ENCODE results near the gene COPA.
"Not testable (repeated sequence)": the region's sequence is repeated elsewhere in the genome, so short reads cannot be mapped to it uniquely, and the experiment has no call there.

COPA gene

DNA sequence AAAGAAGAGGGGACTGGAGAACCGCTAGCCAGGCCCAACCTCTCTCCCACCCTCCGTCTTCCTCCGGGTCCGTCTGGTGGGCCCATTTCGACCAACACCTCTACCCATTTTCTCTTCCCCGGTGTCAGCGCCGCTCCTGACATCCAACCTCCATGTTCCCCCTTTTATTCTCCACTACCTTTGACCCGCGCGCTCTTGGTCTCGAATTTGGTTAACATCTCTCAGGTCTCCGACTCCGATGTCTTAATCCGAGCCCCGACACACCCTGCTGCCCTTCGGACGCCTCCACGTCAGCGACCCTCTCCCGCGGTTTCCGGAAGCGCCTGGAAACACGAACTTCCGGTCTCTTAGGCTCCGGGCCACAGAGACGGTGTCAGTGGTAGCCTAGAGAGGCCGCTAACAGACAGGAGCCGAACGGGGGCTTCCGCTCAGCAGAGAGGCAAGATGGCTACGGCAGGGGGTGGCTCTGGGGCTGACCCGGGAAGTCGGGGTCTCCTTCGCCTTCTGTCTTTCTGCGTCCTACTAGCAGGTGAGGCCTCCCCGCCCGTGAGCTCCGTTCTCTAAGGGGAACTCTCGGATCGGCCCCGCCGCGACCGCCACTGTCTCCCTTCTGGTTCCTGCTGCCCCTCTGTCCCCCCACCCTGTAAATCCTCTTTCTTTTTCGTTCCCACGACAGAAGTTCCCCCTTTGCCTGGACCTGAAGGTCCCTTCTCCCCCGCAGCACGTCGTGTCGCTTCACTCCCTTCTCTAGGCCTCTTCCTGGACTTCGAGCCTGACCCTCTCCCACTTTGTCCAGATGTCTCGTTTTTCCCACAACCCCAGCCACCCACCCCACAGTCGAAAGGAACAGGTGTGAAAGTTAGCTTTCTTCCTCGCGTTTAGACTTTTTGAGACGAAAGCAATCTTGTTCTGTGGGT is at the start of gene COPA, which contains the start of gene NCSTN:
COPA (minus strand) TSS at position 298 of the 917 bp plus-strand sequence; CDS start at position 218, 80 bp downstream.
NCSTN (plus strand) TSS at position 431 of the 917 bp plus-strand sequence; CDS start at position 445, 14 bp downstream.
- peak; percentile 100 for DNase-seq

DNA sequence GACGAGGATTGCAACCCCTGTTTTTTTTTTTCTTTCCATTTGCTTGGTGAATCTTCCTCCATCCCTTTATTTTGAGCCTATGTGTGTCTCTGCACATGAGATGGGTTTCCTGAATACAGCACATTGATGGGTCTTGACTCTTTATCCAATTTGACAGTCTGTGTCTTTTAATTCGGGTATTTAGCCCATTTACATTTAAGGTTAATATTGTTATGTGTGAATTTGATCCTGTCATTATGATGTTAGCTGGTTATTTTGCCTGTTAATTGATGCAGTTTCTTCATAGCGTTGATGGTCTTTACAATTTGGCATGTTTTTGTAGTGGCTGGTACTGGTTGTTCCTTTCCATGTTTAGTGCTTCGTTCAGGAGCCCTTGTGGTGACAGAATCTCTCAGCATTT is 45.4 kb upstream of the COPA start:
- not testable (repeated sequence) for DNase-seq

DNA sequence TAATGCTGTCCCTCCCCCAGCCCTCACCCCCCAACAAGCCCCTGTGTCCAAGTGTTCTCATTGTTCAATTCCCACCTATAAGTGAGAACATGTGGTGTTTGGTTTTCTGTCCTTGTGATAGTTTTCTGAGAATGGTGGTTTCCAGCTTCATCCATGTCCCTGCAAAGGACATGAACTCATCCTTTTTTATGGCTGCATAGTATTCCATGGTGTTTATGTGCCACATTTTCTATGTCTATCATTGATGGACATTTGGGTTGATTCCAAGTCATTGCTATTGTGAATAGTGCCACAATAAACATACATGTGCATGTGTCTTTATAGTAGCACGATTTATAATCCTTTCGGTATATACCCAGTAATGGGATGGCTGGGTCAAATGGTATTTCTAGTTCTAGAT is 41.8 kb upstream of the COPA start:
- not testable (repeated sequence) for DNase-seq

DNA sequence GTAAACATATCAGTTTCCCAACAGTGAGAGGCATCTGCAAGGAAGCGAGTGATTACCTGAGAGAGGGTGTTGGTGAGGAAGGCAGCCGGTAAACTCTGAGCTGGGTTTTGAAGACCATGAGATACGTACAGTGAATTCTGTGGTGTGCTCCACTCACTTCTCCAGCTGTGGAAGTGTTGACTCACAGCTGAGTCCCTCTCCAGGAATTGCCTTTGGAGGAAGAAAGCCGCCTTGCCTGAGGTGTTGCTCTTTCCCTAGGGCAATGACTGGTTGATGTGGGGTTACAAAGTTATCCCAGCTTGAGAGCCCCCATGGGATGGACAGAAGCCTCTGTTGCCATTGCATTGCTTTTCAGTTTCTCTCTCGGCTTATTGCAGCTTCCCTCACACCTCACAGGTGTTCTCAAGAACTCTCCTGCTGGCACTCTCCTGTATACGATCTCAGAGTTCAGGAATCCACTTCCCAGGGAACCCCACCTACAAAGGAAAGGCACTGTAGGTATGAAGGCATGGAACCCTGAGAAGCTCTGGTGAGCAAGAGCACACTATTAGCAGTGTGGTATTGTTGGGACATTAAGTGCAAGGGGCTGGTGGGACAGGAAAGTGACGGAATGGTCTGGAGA is 34.6 kb upstream of the COPA start:
- DNase-seq = no peak

DNA sequence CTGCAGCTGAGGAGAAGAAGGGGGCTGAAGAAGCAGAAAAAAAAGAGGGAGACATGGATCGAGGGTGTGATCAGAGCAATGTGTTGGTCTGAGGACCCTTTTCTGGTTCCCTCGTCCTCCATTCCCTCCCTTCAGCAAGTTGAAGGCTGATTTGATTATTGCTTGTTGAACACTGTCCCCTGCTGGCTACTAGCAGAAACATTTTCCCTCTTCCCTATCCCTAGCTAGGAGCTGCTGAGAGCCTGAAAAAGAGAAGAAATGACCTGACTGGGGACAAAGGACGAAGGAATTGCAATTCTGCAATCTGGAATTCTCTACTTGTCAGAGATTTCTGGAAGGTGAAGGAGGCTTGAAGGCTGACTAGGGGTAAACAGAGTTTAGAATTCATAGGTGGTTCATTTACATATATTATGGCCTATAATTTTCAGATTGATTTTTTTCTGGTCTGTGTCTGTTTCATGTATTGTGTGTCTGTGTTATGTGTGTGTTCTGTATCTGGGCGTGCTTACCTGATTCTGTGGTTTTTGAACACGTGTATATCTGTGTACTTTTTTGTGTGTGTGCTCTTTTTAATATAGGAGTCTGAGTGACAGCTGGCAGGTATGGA is 33.6 kb upstream of the COPA start:
- DNase-seq = no peak

DNA sequence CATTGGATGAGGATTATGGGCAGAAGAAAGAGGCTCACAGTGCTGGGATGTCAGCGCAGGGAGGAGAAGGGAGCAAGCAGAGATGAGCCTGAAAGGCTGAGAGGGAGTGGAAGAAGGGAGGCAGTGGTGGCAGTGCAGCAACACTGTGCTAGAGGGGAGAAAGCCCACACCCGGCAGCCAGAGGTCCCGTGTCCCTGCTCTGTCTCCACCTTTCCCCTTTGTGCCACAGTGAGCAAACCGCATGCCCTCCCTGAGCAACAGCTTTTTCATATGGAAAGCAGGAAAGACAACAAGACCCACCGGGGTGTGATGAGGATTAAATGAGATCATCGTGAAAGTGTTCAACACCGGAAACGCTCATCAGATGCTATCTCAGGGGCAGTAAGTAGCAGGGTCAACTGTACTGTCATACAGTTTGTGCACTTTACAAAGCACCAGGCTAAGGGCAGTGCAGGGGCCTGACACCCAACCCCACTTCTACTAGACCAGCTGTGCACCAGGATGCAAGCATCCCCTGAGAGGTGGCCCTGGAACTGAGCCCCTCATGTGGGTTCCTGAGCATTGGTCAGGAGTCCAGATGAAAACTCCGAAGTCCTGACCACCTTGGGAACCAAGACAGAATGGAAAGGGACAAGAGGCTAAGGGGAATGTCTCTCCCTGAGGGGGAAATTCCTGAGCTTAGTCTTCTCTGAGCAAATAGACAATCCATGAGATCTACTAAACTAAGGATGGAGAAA is 32.9 kb upstream of the COPA start:
- DNase-seq = no peak

DNA sequence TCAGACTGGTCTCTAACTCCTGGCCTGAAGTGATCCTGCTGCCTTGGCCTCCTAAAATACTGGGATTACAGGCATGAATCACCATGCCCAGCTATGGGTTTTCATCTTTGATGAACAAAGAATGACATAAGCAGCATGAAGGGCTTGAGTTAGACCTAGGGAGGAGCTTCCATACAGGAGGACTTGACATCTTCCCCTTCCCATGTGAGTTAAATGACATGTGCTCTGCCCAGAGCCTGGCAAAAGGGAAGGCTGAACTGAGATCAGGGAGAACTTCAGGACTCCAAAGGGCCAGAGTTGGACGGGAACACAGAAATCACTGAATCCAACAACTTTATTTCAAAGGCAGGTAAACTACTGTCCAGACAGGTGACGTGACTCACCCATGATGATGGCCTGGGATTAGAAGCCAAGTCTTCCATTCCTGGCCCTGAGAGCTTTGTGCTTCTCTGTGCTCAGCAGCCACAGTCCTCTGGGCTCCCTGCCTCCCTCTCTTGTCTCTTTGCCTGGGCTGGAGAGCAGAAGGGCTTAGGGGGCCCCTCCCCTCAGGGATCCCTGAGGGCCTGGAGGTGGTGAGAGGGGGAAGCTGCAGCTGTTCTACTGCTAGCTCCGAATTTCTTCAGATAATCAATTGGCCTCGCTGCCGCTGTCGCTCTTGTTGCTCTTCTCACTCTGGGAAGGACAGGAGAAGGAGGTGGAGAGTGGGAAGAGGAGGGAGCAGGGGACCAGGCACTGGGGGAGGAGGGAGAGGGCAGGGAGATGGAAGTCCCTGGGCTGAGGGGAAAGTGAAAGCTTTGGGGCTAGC is 31.5 kb upstream of the COPA start:
- no peak for DNase-seq

DNA sequence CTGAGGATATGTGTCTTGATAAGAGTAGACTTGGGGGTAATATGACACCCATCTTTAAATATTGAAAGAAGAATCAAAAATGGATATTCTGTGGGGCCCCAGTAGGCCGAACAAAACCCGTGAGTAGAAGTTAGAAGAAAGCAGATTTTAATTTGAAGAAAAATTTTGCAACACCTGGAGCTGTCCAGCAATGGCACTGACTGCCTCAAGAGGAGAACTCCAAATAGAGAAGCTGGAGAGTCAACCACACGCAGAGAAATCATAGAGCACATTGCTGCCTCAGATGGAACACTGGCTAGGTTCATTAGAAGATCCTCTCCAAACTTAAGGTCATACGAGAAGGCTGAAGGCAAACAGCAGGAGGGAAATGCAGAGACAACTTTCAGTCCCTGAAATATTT is 30.6 kb upstream of the COPA start:
- DNase-seq = no peak

DNA sequence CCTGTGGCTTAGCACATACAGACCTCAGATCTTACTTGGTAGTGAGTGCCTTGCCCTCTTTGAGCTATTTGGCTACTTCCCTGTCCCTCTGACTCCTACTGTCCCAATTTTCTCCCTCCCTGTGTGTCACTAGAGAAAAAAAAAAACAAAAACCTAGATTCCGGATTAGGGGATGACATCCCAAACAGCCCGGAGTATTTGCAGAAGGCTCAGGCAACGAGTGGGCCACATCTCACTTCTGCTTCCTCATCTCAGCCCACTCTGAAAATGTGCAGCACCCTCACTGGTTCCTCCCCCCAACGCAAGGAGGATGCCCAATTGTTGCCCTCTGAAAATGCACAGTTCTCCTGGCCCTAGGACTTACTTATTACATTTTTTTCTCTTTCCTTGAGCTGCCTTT is 28.7 kb upstream of the COPA start:
- DNase-seq = no peak

DNA sequence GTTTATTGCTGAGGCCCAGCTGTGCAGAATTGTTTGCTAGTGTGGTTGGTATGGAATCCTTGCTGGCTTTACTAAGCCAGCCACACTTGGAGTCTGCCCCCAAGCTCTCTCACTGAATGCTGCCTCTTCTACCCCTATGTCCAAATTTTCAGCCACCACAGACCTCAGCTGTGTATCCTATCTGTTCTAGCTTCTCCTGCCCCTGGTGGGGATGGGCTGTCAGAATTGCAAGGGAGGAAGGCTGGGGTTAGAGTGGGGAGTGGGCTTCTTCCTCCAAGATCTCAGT is 28.2 kb upstream of the COPA start:
- DNase-seq = no peak

DNA sequence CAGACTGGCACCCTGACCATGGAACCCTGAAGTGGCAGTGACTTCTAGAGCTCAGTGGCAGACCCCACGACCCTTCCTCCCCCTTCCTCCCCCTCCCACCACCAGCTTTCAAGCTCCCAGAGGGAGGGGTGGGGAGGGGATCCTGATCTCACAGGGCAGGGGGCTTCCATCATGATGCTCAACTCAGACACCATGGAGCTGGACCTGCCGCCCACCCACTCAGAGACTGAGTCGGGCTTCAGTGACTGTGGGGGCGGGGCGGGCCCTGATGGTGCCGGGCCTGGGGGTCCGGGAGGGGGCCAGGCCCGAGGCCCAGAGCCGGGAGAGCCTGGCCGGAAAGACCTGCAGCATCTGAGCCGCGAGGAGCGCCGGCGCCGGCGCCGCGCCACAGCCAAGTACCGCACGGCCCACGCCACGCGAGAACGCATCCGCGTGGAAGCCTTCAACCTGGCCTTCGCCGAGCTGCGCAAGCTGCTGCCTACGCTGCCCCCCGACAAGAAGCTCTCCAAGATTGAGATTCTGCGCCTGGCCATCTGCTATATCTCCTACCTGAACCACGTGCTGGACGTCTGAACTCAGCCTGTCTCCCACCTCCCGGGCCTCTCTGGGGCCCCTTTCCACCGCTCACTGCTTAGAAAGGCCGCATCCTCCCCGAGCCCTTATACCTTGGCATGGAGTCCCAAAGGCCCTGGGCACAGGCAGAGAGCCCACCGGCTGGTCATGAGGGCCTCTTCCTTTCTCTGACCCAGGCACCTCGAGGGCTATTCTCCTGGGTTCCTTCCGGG is 27.7 kb upstream of the COPA start:
- no peak for DNase-seq

DNA sequence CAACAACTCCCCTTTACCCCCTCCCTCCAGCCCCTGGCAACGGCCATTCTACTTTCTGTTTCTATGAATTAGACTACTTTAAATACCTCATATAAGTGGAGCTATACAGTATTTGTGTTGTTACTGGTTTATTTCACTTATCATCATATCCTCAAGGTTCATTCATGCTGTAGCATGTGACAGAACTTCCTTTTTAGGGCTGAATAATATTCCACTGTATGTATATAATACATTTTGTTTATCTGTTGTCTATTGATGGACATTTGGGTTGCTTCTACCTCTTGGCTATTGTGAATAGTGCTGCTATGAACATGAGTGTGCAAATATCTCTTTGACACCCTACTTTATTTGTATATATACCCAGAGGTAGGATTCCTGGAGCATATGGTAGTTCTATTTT is 26.0 kb upstream of the COPA start:
- no peak for DNase-seq

DNA sequence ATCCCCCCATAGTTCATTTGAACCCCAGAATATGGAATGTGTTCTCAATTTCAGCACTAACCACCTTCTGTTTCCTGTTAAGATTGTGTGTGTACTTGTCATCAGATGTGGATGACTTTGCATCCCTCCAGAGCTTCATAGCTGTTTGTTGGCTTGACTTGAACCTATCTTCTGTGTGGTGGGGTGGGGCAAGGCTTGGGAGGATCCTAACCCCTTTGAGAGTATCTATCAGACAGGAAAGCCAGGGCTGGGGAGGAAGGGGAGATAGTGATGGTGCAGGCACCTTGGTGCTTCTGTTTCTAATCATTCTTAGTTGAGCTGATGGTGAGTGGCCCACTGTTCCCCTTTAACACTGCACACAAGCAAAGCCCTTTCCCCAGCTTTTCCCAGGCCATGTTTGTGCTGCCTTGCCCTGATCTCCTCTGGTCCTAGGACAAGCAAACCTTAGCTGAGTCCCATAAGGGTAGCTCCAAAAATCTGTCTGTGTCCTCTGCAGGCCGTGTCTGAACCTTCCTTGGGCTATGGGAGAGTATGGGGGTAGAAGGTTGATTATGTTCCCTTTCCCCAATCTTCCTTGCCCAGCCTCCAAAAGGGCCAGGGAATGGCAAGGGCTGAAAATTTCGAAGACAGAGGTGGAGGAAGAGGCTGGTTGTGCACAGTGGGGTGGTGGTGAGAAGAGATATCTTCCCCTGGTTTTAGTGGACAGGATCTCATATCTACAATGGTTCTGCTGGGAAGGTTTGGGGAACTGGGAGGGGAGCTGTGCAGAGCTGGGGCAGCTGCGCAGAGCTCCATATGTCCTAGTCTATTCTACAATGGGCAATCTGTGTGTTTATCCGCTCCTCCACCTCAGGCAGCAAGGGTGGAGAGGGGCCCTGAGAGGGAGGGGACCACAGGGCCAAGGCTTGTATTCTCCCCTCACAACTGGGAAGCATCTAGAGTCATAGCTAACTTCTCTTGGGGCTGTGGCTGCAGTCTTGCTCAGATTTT is 25.2 kb upstream of the COPA start:
- no peak for DNase-seq

DNA sequence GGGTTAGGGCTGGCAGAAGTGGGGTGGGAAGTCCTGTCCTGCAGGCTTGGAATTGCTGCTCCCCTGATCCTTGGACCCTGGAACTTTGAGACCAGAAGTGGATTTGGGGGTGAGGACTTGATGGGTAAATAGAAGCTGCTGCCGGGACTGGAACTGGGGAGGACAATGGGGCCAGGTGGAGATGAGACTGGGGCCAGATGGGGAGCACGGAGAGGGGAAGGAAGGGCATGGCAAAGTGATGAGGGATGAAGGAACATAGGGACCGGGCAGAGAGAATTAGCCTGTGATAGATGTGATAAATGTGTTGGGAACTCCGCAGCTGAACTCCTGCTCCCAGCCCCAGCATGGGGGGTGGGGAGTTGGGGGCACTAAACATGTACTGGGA is 24.5 kb upstream of the COPA start:
- DNase-seq = no peak

DNA sequence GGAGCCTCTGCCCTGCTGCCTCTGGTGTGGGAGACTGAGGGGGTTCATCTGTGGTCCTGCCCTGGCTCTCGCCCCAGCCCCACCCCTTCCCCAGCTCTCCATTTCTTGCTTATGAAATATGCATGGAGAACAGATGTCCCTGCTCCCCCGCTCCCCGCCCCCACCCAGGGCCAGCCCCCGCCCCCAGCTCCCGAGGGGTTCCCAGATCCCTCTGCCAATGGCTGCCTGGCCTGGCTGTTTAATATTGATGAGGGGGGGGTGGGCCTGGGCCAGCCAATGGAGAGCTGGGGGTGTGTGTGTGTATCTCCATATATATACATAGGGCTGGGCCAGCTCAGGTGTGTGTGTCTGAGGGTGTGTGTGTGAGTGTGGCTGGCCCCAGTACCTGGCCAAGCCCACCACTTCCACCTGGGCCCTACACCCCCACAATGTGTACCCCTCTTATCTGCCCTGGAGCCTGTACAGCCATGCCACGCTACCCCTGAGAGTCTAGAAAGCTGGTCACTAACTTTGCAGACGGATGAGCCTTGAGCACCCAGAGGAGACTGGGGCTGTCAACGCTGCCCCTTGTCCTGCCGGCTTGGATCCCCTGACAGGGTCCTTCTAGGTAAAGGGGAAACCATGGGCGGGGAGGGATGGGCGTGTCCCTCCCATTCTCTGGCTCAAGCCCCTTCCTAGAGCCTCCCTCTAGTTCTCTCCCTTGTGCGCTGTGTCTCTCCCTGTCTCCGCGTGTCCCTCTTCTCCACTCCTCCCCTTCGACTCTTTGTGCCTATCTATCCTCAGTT is 23.9 kb upstream of the COPA start, which contains the start of gene NHLH1:
NHLH1 (plus strand) TSS at position 341 of the 785 bp plus-strand sequence. CDS start 3,661 bp downstream, outside the sequence.
- DNase-seq = no peak

DNA sequence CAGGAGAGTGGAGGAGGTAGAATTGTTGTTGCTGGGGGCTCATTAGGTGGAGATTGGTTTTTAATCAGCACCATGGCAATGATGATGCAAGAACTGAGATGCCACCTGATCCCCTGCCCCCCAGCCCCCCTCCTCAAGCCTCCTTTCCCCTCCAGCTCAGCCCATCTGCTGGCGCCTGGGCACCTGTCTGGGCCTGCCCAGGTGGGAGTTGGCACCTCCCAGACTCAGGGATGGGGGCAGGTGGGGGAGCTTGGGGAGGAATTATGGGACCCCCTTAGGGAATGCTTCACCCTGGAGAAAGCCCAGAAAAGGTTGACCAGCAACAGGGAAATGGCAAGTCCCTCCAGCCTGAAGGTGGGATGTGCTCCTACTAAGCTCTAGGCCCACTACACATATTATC is 22.3 kb upstream of the COPA start:
- no peak for DNase-seq

DNA sequence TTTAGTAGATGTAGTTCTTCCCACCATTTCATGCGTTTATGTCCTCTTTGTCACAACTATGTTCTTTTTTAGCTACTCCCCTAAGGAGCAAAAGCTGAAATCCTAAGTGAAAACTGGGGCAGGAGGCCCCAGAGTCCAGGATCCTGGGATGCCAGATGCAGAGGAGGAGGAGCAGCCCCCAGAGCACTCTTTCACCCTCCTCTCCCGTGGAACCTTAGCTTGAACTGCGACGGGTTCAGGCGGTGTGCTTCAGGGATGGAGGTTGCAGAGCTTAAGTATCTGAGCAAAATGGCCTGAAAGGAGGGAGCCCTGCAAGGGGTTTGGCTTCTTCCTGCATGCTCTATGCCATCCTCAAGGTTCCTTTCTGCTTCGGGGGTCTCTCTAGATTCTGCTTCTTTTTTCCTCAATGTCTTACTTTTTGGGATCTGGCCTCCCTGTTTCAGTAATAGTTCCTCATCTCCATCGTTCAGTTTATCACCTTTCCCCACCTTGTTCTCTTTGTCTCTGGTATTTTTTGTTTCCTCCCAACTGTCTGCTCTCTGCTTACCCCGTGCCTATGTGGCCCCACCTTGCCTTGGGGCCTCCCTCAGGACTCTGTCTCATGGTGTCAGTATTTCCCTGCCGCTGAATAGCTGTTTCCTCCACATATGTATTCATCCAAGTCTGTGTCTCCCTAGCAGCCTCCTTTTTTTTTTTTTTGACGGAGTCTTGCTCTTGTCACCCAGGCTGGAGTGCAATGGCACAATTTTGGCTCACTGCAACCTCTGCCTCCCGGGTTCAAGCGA is 21.1 kb upstream of the COPA start:
- DNase-seq = no peak

DNA sequence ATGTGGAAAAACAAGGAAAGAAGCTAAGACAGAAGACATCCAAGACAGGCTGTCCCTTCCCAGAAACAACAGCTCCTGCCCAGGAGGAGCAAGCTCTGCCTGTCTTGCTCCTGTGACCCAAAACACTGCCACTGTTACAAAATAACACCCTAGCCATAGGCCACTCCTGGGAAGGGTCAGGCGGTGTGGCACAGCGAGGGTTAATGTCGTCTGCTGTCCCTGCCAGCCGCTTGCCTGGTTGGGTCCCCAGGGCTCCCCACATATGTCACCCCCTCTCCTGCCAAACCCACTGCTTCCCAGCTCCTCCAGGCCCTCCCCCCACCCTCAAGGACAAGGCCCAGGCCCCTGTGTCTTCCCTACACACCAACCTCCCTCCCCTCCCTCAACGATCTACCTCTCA is 20.0 kb upstream of the COPA start:
- DNase-seq = no peak

Measured in NCI-H1694 treated with DMSO at 0.1 percent for 48 hours (cell line).